Thyroid gland (tissue), 4 donors: Measurements from ENCODE around the gene BACH1. TPM values are rescaled to one million over a fixed set of nuclear protein-coding genes. Genes with fewer than 3 reads are reported as not detected.

Experiments
- DNase-seq, 2 donors: peaks; one replicate each; pipeline ENCODE4 v3.0.0-alpha.2; 2019
- H3K27ac ChIP-seq, 3 donors: fragments of 200-600 bp; sonication (generic); 1 replicate in 2 of 3; 2 replicates in 1 of 3; pipeline ENCODE4 v1.5.1; 2016 to 2019; ENCODE audit warnings: mild to moderate bottlenecking in 1 of 3, moderate library complexity in 1 of 3
- H3K27me3 ChIP-seq: fragments of 200-600 bp; sonication (generic); one replicate; pipeline ENCODE4 v1.5.1; 2019
- H3K36me3 ChIP-seq, 2 donors: fragments of 200-600 bp; sonication (generic); one replicate each; pipeline ENCODE4 v1.5.1; 2016 to 2019
- H3K4me1 ChIP-seq, 2 donors: fragments of 200-600 bp; sonication (generic); one replicate each; pipeline ENCODE4 v1.5.1; 2017 to 2019
- H3K4me3 ChIP-seq, 3 donors: fragments of 200-600 bp; sonication (generic); replicated peaks in 1 of 3; 1 replicate in 2 of 3; 2 replicates in 1 of 3; pipeline ENCODE4 v1.5.1; 2016; ENCODE audit warnings: mild to moderate bottlenecking in 1 of 3
- H3K9me3 ChIP-seq: fragments of 200-600 bp; sonication (generic); one replicate; pipeline ENCODE4 v1.5.1; 2017
- CTCF ChIP-seq, 6 experiments: fragments of 200-600 bp in 3 of 6; fragments of 450-650 bp in 3 of 6; sonication (generic) in 3 of 6; IDR thresholded peaks; one replicate each; pipeline ENCODE4 v1.5.1; 2016 to 2019; ENCODE audit warnings: antibody characterized with exemption in 6 of 6, mild to moderate bottlenecking in 2 of 6, inconsistent platforms in 1 of 6, moderate library complexity in 1 of 6
- POLR2A ChIP-seq, 2 donors: fragments of 450-650 bp; IDR thresholded peaks; one replicate each; pipeline ENCODE4 v1.6.1; 2017; ENCODE audit warnings: antibody characterized with exemption in 2 of 2, mild to moderate bottlenecking in 2 of 2, moderate library complexity in 1 of 2
- WGBS, 2 donors: methylation state at CpG; one replicate each; pipeline ENCODE4 v1.1.5; 2017; 5-methylcytosine and 5-hydroxymethylcytosine counted together
- intact Hi-C: fragments of 100-400 bp; cut with DNase I; formaldehyde crosslinking; loops from one replicate; pipeline ENCODE4 v1.15.1; 2023
- total RNA-seq, 4 donors: library from RNA; depleted of rRNA; stranded (reverse); fragments of >200 nt; gene quantifications; one replicate each; pipeline ENCODE4 v1.2.3, GENCODE V29; 2016

The BACH1 gene
- total RNA-seq, 4 donors from 2014 or later = 36.3 to 89.9 (median 64.9) TPM

GRCh38 chr21:29385934-29386520 lies 87.3 kb downstream of the BACH1 start:
- no peak overlapping the region for H3K4me3 ChIP-seq
- no peaks in the 10 kb centered on the region for H3K4me1 ChIP-seq
- no peaks in the 10 kb centered on the region for H3K9me3 ChIP-seq
- H3K27me3 ChIP-seq = no peaks in the 10 kb centered on the region
- TF ChIP-seq CTCF (IDR thresholded peaks at IDR 0.05) = no peak
- no peak for TF ChIP-seq POLR2A (IDR thresholded peaks at IDR 0.05)
- WGBS, 2 donors = 93 to 95% methylated on average over 6 of the region's 6 CpGs
- DNase-seq = no peak
- H3K36me3 ChIP-seq = no peaks in the 10 kb centered on the region
- intact Hi-C loops = no loop called here
- no peak overlapping the region for H3K27ac ChIP-seq

GRCh38 chr21:29386803-29387202 lies 88.1 kb downstream of the BACH1 start:
- no peaks in the 10 kb centered on the region for H3K9me3 ChIP-seq
- 91 to 97% methylated on average over 4 of the region's 4 CpGs for WGBS, 2 donors
- intact Hi-C loops = no loop called here
- H3K27me3 ChIP-seq = no peaks in the 10 kb centered on the region
- H3K4me3 ChIP-seq = no peak overlapping the region
- H3K27ac ChIP-seq = no peak overlapping the region
- H3K4me1 ChIP-seq = no peaks in the 10 kb centered on the region
- H3K36me3 ChIP-seq = no peaks in the 10 kb centered on the region
- no peak for DNase-seq
- TF ChIP-seq POLR2A (IDR thresholded peaks at IDR 0.05) (no peak), CTCF (IDR thresholded peaks at IDR 0.05) (no peak)

- Histone ChIP-seq H3K9me3 (no peaks in the 10 kb centered on the region), H3K4me1 (no peaks in the 10 kb centered on the region), H3K4me3 (no peak overlapping the region), H3K27me3 (no peaks in the 10 kb centered on the region), H3K27ac (no peak overlapping the region), H3K36me3 (no peaks in the 10 kb centered on the region)
- intact Hi-C loops = no loop called here
- DNase-seq = no peak
- TF ChIP-seq POLR2A (IDR thresholded peaks at IDR 0.05) (no peak), CTCF (IDR thresholded peaks at IDR 0.05) (no peak)
- WGBS, 2 donors = 94% methylated on average over 5 of the region's 5 CpGs
These were observed 88.9 kb downstream of the BACH1 start for GRCh38 chr21:29387598-29387997.

- intact Hi-C loops = no loop called here
- WGBS, 2 donors = 85 to 87% methylated on average over 3 of the region's 3 CpGs
- H3K4me3 ChIP-seq = no peak overlapping the region
- H3K4me1 ChIP-seq = no peaks in the 10 kb centered on the region
- no peaks in the 10 kb centered on the region for H3K9me3 ChIP-seq
- no peaks in the 10 kb centered on the region for H3K27me3 ChIP-seq
- H3K27ac ChIP-seq = no peak overlapping the region
- no peak for TF ChIP-seq CTCF (IDR thresholded peaks at IDR 0.05)
- no peak for TF ChIP-seq POLR2A (IDR thresholded peaks at IDR 0.05)
- DNase-seq = no peak
- no peaks in the 10 kb centered on the region for H3K36me3 ChIP-seq
These were observed 90.4 kb downstream of the BACH1 start for GRCh38 chr21:29389136-29389535.

- H3K9me3 ChIP-seq = no peaks in the 10 kb centered on the region
- no peak overlapping the region for H3K4me3 ChIP-seq
- 96% methylated on average over 2 of the region's 2 CpGs for WGBS, 2 donors
- H3K27ac ChIP-seq = no peak overlapping the region
- H3K27me3 ChIP-seq = no peaks in the 10 kb centered on the region
- no peaks in the 10 kb centered on the region for H3K4me1 ChIP-seq
- intact Hi-C loops = no loop called here
- TF ChIP-seq POLR2A (IDR thresholded peaks at IDR 0.05) (no peak), CTCF (IDR thresholded peaks at IDR 0.05) (no peak)
- no peaks in the 10 kb centered on the region for H3K36me3 ChIP-seq
- DNase-seq = no peak
These were observed 92.1 kb downstream of the BACH1 start for GRCh38 chr21:29390778-29391177.
